K562 (cell line): ENCODE data around the gene AKNA. TPM values are rescaled to one million over a fixed set of nuclear protein-coding genes. Genes with fewer than 3 reads are reported as not detected.

Experiments used
- ATF3 ChIP-seq, 2 experiments: fragments of 450-650 bp in 1 of 2; sonication (generic) in 1 of 2; formaldehyde crosslinking in 1 of 2; IDR thresholded peaks in 1 of 2; conservative IDR thresholded peaks in 1 of 2; 2 replicates each; pipeline versions ENCODE4 v1.6.1 to v1.8.1; 2016 to 2023; ENCODE audit warnings: mild to moderate bottlenecking in 2 of 2, moderate library complexity in 2 of 2, inconsistent platforms in 1 of 2, missing genetic modification reagents in 1 of 2
- BCL6 ChIP-seq: fragments of 250-450 bp; sonication (Bioruptor Pico); IDR thresholded peaks from 2 replicates; pipeline ENCODE4 v1.4.0; 2020
- C11orf30 ChIP-seq: fragments of 450-650 bp; IDR thresholded peaks from 2 replicates; pipeline ENCODE4 v1.6.1; 2016; ENCODE audit warnings: low read depth, mild to moderate bottlenecking
- CCAR2 ChIP-seq: fragments of 200-400 bp; formaldehyde crosslinking; IDR thresholded peaks from 2 replicates; pipeline ENCODE4 v1.6.1; 2017; ENCODE audit warnings: mild to moderate bottlenecking, low read depth, low read length
- COPS2 ChIP-seq: fragments of 450-650 bp; conservative IDR thresholded peaks from 2 replicates; pipeline ENCODE4 v1.6.1; 2016; ENCODE audit warnings: mild to moderate bottlenecking, moderate library complexity
- DPF2 ChIP-seq: fragments of 450-650 bp; IDR thresholded peaks from 2 replicates; pipeline ENCODE4 v1.6.1; 2016
- FOXK2 ChIP-seq, 2 experiments: fragments of 450-650 bp; IDR thresholded peaks in 1 of 2; conservative IDR thresholded peaks in 1 of 2; 2 replicates each; pipeline ENCODE4 v1.6.1; 2016; ENCODE audit warnings: low read depth in 2 of 2, mild to moderate bottlenecking in 1 of 2
- HES1 ChIP-seq: fragments of 450-650 bp; IDR thresholded peaks from 2 replicates; pipeline ENCODE4 v1.6.1; 2016; ENCODE audit warnings: low read depth, mild to moderate bottlenecking, moderate library complexity
- JUND ChIP-seq, 2 experiments: IDR thresholded peaks; 2 replicates in 1 of 2; 3 replicates in 1 of 2; pipeline ENCODE4 v1.6.1; 2011; ENCODE audit warnings: borderline replicate concordance in 2 of 2, low read depth in 2 of 2, low read length in 2 of 2, improper control_type of control experiment in 1 of 2, missing biosample characterization in 1 of 2, missing genetic modification characterization in 1 of 2, missing genetic modification reagents in 1 of 2
- MAFF ChIP-seq: IDR thresholded peaks from 2 replicates; pipeline ENCODE4 v1.6.1; 2012; ENCODE audit warnings: low read length, improper control_type of control experiment
- MAFK ChIP-seq: IDR thresholded peaks from 2 replicates; pipeline ENCODE4 v1.6.1; 2011; ENCODE audit warnings: low read length, improper control_type of control experiment
- MAZ ChIP-seq, 2 experiments: fragments of 450-650 bp in 1 of 2; sonication (generic) in 1 of 2; formaldehyde crosslinking; IDR thresholded peaks in 1 of 2; conservative IDR thresholded peaks in 1 of 2; 2 replicates each; pipeline versions ENCODE4 v1.4.0 to v1.5.0; 2020; ENCODE audit warnings: mild to moderate bottlenecking in 1 of 2, missing genetic modification reagents in 1 of 2
- NFE2 ChIP-seq: IDR thresholded peaks from 2 replicates; pipeline ENCODE4 v1.6.1; 2014; ENCODE audit warnings: antibody characterized with exemption, low read depth
- PTRF ChIP-seq: fragments of 450-650 bp; IDR thresholded peaks from 2 replicates; pipeline ENCODE4 v1.6.1; 2016; ENCODE audit warnings: mild to moderate bottlenecking, missing genetic modification characterization, missing compliant biosample characterization
- SIRT6 ChIP-seq: IDR thresholded peaks from one replicate; pipeline ENCODE4 v1.6.1; 2012; ENCODE audit warnings: low read depth, mild to moderate bottlenecking, control low read depth, inconsistent platforms, low read length, moderate library complexity
- TOE1 ChIP-seq, 2 experiments: fragments of 450-650 bp in 1 of 2; sonication (generic) in 1 of 2; formaldehyde crosslinking in 1 of 2; IDR thresholded peaks; 2 replicates each; pipeline versions ENCODE4 v1.7.1 to v1.8.0; 2016 to 2022; ENCODE audit warnings: borderline replicate concordance in 2 of 2, mild to moderate bottlenecking in 2 of 2, antibody characterized with exemption in 1 of 2, inconsistent platforms in 1 of 2, low read depth in 1 of 2, missing genetic modification reagents in 1 of 2, moderate library complexity in 1 of 2
- ZNF280A ChIP-seq: fragments of 450-650 bp; IDR thresholded peaks from 2 replicates; pipeline ENCODE4 v1.6.1; 2018; ENCODE audit warnings: mild to moderate bottlenecking, low read depth; ENCODE audit not compliant: partially characterized antibody
- ZNF696 ChIP-seq: fragments of 250-450 bp; sonication (Bioruptor Pico); conservative IDR thresholded peaks from 2 replicates; pipeline ENCODE4 v1.4.0; 2020; ENCODE audit warnings: mild to moderate bottlenecking, moderate library complexity
- ZZZ3 ChIP-seq: fragments of 450-650 bp; IDR thresholded peaks from 2 replicates; pipeline ENCODE4 v1.6.1; 2016; ENCODE audit warnings: antibody characterized with exemption, mild to moderate bottlenecking, moderate library complexity
- polyA plus RNA-seq, 8 experiments: library from polyadenylated mRNA; depleted of rRNA in 4 of 8; stranded (reverse) in 5 of 8; unstranded in 3 of 8; fragments of >200 nt; fragmentation: Nextera tagmentation in 2 of 8; fragmentation: Illumina TruSeq in 1 of 8; extraction: Ambion mirVana in 2 of 8; extraction: Trizol in 1 of 8; gene quantifications; 2 replicates each; pipeline versions ENCODE4 v1.2.1 to v1.2.3, GENCODE V29; 2011 to 2014; ENCODE audit warnings: inconsistent platforms in 1 of 8, missing spikeins in 1 of 8
- total RNA-seq, 7 experiments: library from RNA; depleted of rRNA in 6 of 7; stranded (reverse); fragments of >200 nt in 6 of 7; fragmentation: Illumina TruSeq in 2 of 7; extraction: Trizol in 2 of 7; gene quantifications; 2 replicates each; pipeline versions ENCODE4 v1.2.1 to v1.2.3, GENCODE V29; 2011 to 2021; ENCODE audit warnings: low replicate concordance in 1 of 7

AKNA gene
- total and polyA plus RNA-seq, 9 of the 15 experiments (the other 6 are each of a cell fraction or from before 2014, with no cell fraction given): 0.29 to 20.5 (median 3.9) TPM

GRCh38 chr9:114285166-114285867 lies 102.5 kb downstream of the AKNA start (continued):
- no peak for TF ChIP-seq HES1
- no peak for TF ChIP-seq COPS2
- no peak for TF ChIP-seq FOXK2 (conservative IDR thresholded peaks at IDR 0.05 in 1 of 2, IDR thresholded peaks at IDR 0.05 in 1 of 2; ENCODE audit: low read depth in 2 of 2)
- TF ChIP-seq MAZ (CRISPR knock-in tag; conservative IDR thresholded peaks at IDR 0.05 in 1 of 2, IDR thresholded peaks at IDR 0.05 in 1 of 2): no peak
- TF ChIP-seq ZNF696 (CRISPR knock-in tag): no peak
- no peak for TF ChIP-seq CCAR2
- no peak for TF ChIP-seq SIRT6
- no peak for TF ChIP-seq DPF2
- peak; percentile 95 for TF ChIP-seq C11orf30
- no peak for TF ChIP-seq PTRF (tag)
- peak; percentile 35 for TF ChIP-seq ATF3 (IDR thresholded peaks at IDR 0.05)
- TF ChIP-seq ATF3 (CRISPR knock-in tag; conservative IDR thresholded peaks at IDR 0.05): no peak
- TF ChIP-seq JUND (IDR thresholded peaks at IDR 0.05; ENCODE audit: borderline replicate concordance, low read depth, low read length): peak; percentile 32; the same call in 1 of the 2 replicates
- no peak for TF ChIP-seq JUND (tag; IDR thresholded peaks at IDR 0.05; ENCODE audit: borderline replicate concordance, low read depth, low read length)
- peak; percentile 88 for TF ChIP-seq MAFK
- TF ChIP-seq NFE2: peak; percentile 51; the same call in 1 of the 2 replicates
- TF ChIP-seq MAFF: peak; percentile 71
- TF ChIP-seq TOE1 (IDR thresholded peaks at IDR 0.05; ENCODE audit: borderline replicate concordance): no peak
- no peak for TF ChIP-seq TOE1 (CRISPR knock-in tag; IDR thresholded peaks at IDR 0.05; ENCODE audit: borderline replicate concordance, low read depth)
- no peak for TF ChIP-seq ZNF280A
- TF ChIP-seq BCL6 (CRISPR knock-in tag): no peak
- no peak for TF ChIP-seq ZZZ3
